Peyer's patch (tissue), 4 donors: ENCODE data around the gene FLT3. TPM values are rescaled to one million over a fixed set of nuclear protein-coding genes. Genes with fewer than 3 reads are reported as not detected.

Experiments used
- DNase-seq, 3 donors: peaks; one replicate each; pipeline ENCODE4 v3.0.0-alpha.2; 2017 to 2019
- H3K27ac ChIP-seq, 4 donors: fragments of 200-600 bp; sonication (generic); one replicate each; pipeline ENCODE4 v1.5.1; 2016 to 2019
- H3K27me3 ChIP-seq, 2 donors: fragments of 200-600 bp; sonication (generic); one replicate each; pipeline ENCODE4 v1.5.1; 2019
- H3K36me3 ChIP-seq, 3 donors: fragments of 200-600 bp; sonication (generic); one replicate each; pipeline ENCODE4 v1.5.1; 2016 to 2019
- H3K4me1 ChIP-seq, 4 donors: fragments of 200-600 bp; sonication (generic); one replicate each; pipeline ENCODE4 v1.5.1; 2016 to 2019
- H3K4me3 ChIP-seq, 4 donors: fragments of 200-600 bp; sonication (generic); 1 replicate in 3 of 4; 2 replicates in 1 of 4; pipeline ENCODE4 v1.5.1; 2016 to 2019; ENCODE audit warnings: mild to moderate bottlenecking in 1 of 4
- H3K9me3 ChIP-seq, 4 donors: fragments of 200-600 bp; sonication (generic); one replicate each; pipeline ENCODE4 v1.5.1; 2016 to 2019; ENCODE audit warnings: mild to moderate bottlenecking in 1 of 4
- POLR2A ChIP-seq, 2 donors: fragments of 450-650 bp; IDR thresholded peaks; one replicate each; pipeline ENCODE4 v1.5.1; 2017; ENCODE audit warnings: antibody characterized with exemption in 2 of 2, mild to moderate bottlenecking in 2 of 2, moderate library complexity in 2 of 2
- total RNA-seq, 4 donors: library from RNA; depleted of rRNA; stranded (reverse); fragments of >200 nt; gene quantifications; one replicate each; pipeline ENCODE4 v1.1.0, GENCODE V29; 2016
- TF ChIP-seq, protein P1 (sequence below), 6 experiments: fragments of 450-650 bp in 4 of 6; fragments of 200-600 bp in 2 of 6; sonication (generic) in 1 of 6; IDR thresholded peaks; one replicate each; pipeline ENCODE4 v1.5.1; 2017 to 2019; ENCODE audit warnings: antibody characterized with exemption in 6 of 6, mild to moderate bottlenecking in 3 of 6, moderate library complexity in 1 of 6

Gene FLT3
- total RNA-seq, 4 donors from 2014 or later, result 0.38 to 10.7 (median 0.67) TPM; not detected in 1

DNA sequence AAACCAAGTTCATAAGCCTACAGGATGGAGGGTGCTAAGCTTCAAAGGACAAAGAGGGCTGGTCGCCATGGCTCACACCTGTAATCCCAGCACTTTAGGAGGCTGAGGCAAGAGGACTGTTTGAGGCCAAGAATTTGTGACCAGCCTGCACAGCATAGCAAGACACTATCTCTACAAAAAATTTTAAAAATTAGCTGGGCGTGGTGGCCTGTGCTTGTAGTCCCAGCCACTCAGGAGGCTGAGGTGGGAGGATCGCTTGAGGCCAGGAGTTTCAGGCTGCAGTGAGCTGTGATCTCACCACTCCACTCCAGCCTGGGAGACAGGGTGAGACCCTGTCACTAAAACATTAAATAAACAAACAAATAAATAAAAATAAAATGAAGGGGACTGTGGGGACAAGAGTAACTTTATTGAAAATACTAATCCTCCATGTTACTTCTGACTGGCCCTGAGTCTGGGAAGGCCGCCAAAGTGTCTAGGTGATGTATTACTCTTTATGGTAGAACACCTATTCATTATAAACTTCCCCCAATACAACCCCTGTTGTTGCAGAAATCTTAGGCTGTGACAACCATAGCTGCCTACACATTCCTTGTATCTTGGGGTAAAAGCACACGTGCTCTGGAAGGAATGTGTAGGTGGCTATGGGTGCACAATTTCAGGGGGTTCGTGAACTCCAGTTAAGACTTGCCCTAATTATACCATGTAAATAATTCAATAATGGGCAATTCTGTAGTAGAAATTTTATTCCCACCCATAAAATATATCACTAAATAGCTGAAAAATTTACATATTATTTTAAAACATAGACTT lies 97.3 kb downstream of the FLT3 start:
- no peak for TF ChIP-seq POLR2A (IDR thresholded peaks at IDR 0.05)
- TF ChIP-seq, protein P1, sequence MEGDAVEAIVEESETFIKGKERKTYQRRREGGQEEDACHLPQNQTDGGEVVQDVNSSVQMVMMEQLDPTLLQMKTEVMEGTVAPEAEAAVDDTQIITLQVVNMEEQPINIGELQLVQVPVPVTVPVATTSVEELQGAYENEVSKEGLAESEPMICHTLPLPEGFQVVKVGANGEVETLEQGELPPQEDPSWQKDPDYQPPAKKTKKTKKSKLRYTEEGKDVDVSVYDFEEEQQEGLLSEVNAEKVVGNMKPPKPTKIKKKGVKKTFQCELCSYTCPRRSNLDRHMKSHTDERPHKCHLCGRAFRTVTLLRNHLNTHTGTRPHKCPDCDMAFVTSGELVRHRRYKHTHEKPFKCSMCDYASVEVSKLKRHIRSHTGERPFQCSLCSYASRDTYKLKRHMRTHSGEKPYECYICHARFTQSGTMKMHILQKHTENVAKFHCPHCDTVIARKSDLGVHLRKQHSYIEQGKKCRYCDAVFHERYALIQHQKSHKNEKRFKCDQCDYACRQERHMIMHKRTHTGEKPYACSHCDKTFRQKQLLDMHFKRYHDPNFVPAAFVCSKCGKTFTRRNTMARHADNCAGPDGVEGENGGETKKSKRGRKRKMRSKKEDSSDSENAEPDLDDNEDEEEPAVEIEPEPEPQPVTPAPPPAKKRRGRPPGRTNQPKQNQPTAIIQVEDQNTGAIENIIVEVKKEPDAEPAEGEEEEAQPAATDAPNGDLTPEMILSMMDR (IDR thresholded peaks at IDR 0.05), result no peak
- no peak for DNase-seq
- H3K27me3 ChIP-seq, result no peaks in the 10 kb centered on the region
- no peaks in the 10 kb centered on the region for H3K36me3 ChIP-seq
- H3K4me1 ChIP-seq, result no peaks in the 10 kb centered on the region
- H3K27ac ChIP-seq, result no peak overlapping the region
- H3K4me3 ChIP-seq, result no peak overlapping the region
- no peaks in the 10 kb centered on the region for H3K9me3 ChIP-seq

DNA sequence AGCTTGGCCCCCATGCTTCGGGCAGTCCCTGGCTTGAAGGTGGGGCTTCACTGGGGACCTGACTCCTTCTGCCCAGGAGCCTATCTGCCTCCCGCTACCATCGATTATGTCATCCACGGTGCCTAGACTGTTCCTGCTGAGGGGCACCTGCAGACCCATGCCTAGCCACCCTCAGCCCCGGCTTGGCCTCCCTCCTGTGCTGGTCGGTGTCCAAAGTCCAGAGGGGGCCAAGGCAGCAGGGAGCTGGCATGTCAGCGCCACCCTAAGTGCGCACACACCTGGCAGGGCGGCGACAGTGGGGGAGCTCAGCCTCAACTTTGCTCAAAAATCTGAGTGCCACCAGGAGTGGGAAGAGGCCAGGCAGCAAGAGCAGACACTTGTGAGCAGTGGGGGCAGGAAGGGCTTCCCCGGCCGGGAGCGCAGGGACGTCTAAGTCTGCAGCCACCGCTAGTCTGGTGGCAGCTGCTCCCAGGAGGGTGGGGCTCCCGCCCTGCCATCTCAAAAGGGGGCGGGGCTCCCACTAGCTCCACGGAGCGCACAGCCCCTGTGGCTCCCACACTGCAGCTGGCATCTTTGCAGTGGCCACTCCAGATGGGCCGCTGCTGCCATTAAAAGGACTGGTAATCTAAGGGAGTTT lies 98.4 kb downstream of the FLT3 start:
- no peaks in the 10 kb centered on the region for H3K4me1 ChIP-seq
- TF ChIP-seq POLR2A (IDR thresholded peaks at IDR 0.05), result no peak
- TF ChIP-seq, protein P1 (IDR thresholded peaks at IDR 0.05), result no peak
- no peak for DNase-seq
- H3K4me3 ChIP-seq, result no peak overlapping the region
- no peak overlapping the region for H3K27ac ChIP-seq
- H3K9me3 ChIP-seq, result no peaks in the 10 kb centered on the region
- H3K36me3 ChIP-seq, result no peaks in the 10 kb centered on the region
- H3K27me3 ChIP-seq, result no peaks in the 10 kb centered on the region

DNA sequence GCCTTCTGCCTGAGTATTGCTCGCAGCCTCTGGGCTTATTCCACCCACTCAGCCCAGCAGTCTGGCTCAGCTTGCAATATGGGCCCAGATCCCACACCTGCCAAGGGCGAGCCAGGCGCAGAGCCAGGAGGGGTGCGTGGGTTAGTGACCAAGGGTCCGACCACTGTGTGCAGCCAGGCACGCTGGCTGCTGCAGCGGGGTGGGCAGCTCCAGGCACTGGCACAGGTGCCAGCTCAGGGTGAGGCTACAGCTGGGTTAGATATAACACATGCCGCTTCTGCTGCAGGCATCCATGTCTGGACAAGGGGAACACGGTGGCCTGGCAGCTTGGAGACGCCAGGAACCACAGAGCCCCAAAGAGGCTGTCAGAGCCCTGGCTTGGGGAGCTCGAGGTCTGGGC lies 99.3 kb downstream of the FLT3 start:
- Histone ChIP-seq H3K36me3 (no peaks in the 10 kb centered on the region), H3K4me1 (no peaks in the 10 kb centered on the region), H3K9me3 (no peaks in the 10 kb centered on the region), H3K4me3 (no peak overlapping the region), H3K27me3 (no peaks in the 10 kb centered on the region), H3K27ac (no peak overlapping the region)
- no peak for DNase-seq
- TF ChIP-seq, protein P1 (IDR thresholded peaks at IDR 0.05), result no peak
- TF ChIP-seq POLR2A (IDR thresholded peaks at IDR 0.05), result no peak

DNA sequence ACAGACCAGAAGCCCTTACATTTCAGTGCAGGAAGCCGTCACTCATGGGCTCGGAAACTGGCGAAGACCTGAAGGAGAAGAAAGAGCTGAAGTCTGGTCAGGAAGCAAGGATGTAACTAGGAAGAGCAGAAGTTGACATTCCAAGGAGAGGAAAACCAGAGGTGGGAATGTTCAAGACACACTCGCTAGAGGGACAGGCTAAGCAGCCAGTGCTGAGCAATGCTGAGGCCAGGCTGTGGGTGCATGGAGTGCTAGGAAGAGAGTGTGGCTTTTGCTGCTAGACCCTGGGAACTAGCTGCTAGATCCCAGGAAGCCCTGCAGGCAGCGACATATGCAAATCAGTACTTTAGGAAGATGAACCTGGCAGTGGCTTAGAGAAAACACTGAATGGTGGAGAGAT lies 99.8 kb downstream of the FLT3 start:
- Histone ChIP-seq H3K27me3 (no peaks in the 10 kb centered on the region), H3K27ac (no peak overlapping the region), H3K4me3 (no peak overlapping the region), H3K36me3 (no peaks in the 10 kb centered on the region), H3K9me3 (no peaks in the 10 kb centered on the region), H3K4me1 (no peaks in the 10 kb centered on the region)
- DNase-seq, result no peak
- no peak for TF ChIP-seq POLR2A (IDR thresholded peaks at IDR 0.05)
- TF ChIP-seq, protein P1 (IDR thresholded peaks at IDR 0.05), result no peak

DNA sequence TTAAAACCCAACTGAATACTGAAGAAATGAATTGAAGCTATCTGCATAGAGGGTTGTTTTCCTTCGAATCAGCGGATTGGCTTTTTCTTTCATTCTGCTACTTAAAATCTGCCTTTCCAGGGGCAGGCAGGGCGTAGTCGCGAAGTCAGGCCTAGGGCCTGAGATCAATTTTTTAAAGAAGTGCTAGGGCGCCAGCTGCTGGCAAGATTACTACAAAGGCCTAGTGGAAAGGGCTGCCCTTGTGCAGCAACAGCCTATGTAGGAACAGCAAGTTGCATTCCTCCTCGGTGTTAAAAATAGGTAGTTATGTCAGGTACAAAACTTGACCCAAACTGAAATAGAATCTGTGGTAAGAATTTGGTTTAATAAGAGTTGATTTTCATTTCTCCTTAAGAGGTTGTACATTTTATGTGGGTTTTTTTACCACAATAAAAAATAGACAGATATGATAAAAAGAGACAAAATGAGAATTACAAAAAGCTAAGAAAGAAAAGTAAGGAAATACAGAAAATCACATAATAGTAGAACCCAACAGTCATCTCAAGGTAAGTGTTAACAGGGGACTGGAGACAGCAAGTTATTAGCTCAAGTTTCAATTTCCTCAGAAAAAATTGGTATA lies 102.4 kb downstream of the FLT3 start:
- Histone ChIP-seq H3K4me3 (no peak overlapping the region), H3K36me3 (no peaks in the 10 kb centered on the region), H3K27me3 (no peaks in the 10 kb centered on the region), H3K4me1 (no peaks in the 10 kb centered on the region), H3K9me3 (no peaks in the 10 kb centered on the region), H3K27ac (no peak overlapping the region)
- peak in 2 of 3 donors; percentile 30 to 78 for DNase-seq
- TF ChIP-seq, protein P1 (IDR thresholded peaks at IDR 0.05), result peak in 4 of 6 experiments; percentile 34 to 57 (median 54)
- TF ChIP-seq POLR2A (IDR thresholded peaks at IDR 0.05), result no peak
